Uterus (tissue), 2 donors: Measurements from ENCODE around the gene TNFSF12.

ENCODE experiments used
- POLR2A ChIP-seq, 2 donors: fragments of 450-650 bp; IDR thresholded peaks; one replicate each; pipeline ENCODE4 v1.6.1; 2016; ENCODE audit warnings: antibody characterized with exemption in 2 of 2, mild to moderate bottlenecking in 1 of 2, moderate library complexity in 1 of 2
- TF ChIP-seq, protein P1 (sequence below), 4 experiments: fragments of 200-600 bp in 2 of 4; fragments of 450-650 bp in 2 of 4; sonication (generic) in 2 of 4; IDR thresholded peaks; one replicate each; pipeline ENCODE4 v1.5.1; 2016 to 2019; ENCODE audit warnings: antibody characterized with exemption in 4 of 4, mild to moderate bottlenecking in 2 of 4, moderate library complexity in 1 of 4

DNA sequence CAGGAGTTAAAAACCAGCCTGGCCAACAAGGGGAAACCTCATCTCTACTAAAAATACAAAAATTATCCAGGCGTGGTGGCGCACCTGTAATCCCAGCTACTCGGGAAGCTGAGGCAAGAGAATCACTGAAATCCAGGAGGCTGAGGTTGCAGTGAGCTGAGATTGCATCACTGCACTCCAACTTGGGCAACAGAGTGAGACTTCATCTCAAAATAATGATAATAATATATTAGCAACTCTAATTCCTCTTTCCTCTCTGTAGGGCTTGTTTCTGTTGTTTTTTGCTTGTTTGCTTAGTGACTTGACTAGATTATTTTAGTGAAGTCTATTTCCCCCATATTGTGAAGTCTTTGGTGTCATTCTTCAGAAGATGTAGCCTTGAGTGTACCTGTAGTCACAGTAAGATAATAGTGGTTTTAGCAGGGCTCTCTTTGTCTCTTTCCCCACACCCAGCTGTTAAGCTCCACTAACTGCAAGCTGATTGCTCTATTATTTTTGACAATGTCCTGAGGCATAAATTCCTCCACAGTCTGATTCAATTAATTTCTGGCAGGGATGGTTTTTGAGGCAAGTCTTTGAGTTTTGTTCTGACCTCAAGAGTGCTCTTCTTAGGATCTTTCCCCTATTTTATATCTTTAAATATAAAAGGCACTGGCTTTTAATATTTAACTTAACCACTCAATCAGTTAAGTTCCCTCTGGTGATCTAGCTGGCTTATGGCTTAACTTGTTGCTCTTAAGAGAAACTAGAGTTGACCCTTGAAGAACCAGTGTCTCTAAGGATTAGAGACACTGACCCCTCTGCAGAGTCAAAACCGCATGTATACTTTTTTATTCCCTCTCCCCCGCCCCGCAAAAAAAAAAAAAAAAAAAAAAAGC, 18.6 kb upstream of the TNFSF12 start:
- TF ChIP-seq POLR2A (IDR thresholded peaks at IDR 0.05) = no peak
- TF ChIP-seq, protein P1, sequence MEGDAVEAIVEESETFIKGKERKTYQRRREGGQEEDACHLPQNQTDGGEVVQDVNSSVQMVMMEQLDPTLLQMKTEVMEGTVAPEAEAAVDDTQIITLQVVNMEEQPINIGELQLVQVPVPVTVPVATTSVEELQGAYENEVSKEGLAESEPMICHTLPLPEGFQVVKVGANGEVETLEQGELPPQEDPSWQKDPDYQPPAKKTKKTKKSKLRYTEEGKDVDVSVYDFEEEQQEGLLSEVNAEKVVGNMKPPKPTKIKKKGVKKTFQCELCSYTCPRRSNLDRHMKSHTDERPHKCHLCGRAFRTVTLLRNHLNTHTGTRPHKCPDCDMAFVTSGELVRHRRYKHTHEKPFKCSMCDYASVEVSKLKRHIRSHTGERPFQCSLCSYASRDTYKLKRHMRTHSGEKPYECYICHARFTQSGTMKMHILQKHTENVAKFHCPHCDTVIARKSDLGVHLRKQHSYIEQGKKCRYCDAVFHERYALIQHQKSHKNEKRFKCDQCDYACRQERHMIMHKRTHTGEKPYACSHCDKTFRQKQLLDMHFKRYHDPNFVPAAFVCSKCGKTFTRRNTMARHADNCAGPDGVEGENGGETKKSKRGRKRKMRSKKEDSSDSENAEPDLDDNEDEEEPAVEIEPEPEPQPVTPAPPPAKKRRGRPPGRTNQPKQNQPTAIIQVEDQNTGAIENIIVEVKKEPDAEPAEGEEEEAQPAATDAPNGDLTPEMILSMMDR (IDR thresholded peaks at IDR 0.05) = no peak
